Dermis blood vessel endothelial cell (primary cell): ENCODE data around the gene NXPH3. TPM values are rescaled to one million over a fixed set of nuclear protein-coding genes. Genes with fewer than 3 reads are reported as not detected.
A peak's percentile ranks its signal among the peaks of the same experiment; 100 is the strongest.

Source experiments
- DNase-seq: peaks from one replicate; pipeline ENCODE4 v3.0.0; 2010
- total RNA-seq: library from RNA; depleted of rRNA; stranded (reverse); fragments of >200 nt; gene quantifications from 2 replicates; pipeline ENCODE4 v1.2.3, GENCODE V29; 2014

The NXPH3 gene
- total RNA-seq, 1 donor from 2014 or later: 3.9 TPM

DNA sequence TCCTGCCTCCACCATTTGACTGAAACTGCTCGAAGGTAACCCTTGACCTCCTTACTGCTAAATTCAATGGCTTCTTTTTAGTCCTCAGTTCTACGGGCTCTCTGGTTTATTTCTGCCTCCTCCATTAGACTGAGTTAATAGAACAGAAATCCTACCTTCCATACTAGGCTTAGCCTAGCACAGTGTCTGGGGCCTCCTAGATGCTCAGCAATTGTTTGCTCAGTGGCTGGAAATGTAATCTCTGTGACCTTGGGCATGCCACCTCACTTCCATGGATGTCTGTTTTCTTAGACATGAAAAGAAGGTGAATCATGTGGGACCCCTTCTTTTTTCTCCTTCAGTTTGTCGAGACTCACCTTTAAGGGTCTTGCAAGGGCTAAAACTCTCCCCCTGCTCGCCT lies 19.7 kb downstream of the NXPH3 start:
- no peak for DNase-seq

DNA sequence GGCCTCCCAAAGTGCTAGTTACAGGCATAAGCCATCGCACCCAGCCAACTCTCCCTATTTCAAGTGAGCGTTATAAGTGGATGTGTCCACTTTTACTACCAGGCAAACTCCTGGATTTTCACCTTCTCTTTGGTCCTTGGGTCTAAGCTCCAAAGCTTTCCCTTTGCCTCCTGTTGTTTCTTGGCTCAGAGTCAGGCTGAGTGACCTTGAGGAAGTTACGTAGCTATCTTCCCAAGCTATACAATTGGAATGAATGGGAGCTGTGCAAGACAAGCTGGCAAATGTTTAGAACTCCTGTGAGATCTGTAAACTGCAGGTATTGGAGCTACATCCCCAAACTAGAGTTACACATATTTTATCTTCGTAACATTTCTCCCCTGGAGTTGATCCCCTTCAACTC lies 20.3 kb downstream of the NXPH3 start:
- DNase-seq: peak; percentile 74

DNA sequence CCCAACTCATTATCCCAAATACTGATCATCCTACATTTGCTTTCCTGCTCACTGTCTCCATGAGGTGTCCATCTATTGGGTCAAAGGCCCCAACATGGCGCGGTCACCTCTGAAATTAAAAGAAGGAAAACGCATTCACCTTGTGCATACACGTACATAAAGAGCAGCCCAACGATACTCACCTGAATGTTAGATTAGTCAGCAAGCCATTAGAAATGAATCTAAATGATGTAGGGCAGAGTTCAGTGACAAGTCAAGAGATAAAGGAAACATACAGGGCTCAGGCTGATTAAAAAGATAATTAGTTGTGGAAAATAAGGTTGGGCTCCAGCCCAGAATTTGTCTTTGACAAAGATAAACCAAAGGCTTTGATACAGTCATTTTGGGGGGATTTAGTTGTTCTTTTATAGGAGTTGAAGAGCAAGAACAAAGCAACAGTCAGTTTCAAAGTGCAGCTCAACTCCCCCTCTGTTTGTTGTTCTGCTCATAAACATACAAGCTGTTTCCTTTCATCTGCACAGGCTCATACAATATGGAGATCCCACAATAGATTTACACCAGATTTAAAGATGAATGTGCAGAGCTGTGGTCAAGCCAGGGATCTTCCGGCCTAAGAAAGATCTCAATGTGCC lies 21.1 kb downstream of the NXPH3 start:
- peak; percentile 39 for DNase-seq

DNA sequence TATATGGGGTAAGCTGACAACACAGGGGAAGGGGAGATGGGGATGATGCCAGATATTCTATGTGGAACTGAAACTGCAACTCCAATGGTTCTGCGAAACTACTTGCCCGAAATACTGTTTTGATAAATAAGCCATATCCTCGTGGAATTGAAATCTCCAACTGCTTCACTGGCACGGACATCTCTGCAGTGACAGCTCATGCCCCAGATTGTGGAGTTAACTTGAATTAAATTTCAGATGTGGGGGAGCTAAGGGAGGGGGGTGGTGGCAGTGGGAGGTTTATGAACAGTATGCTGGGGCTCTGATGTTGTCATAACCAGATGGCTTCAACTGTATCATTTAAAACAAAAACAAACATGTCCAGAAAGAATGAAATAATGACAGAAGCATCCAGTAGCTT lies 21.8 kb downstream of the NXPH3 start:
- no peak for DNase-seq

DNA sequence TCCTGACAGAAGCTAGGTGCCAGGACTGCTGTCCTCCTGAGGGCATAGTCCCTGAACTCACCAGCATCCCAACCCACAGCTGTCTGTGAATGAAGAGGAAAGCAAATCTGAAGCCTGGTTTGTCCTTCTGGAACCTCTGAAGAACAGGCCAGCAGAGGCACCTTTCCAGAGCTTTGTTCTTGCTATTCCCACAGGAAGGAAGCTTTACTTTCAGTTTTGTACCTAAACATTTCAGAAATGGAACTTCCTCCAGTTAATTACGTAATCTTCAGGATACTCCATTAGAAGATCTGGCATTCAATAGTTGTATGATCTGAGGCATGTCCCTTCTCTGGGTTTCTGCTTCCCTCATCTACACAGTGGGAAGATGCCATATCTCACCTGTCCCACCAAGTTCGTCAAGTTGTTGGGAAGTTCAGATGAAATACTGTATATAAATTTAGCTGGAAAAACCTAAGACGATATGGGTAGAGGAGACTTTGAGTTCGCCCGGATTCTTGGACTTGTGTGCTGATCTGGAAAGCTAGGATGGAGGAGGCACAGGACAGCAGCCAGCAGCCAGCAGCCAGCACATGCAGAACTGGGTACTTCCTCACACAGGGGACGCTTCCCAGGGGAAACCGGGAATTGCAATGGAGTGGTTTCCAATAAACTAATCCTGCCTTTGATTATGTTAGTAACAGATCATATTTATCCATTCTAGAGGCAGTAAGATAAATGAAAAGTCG lies 22.4 kb downstream of the NXPH3 start:
- peak; percentile 71 for DNase-seq

DNA sequence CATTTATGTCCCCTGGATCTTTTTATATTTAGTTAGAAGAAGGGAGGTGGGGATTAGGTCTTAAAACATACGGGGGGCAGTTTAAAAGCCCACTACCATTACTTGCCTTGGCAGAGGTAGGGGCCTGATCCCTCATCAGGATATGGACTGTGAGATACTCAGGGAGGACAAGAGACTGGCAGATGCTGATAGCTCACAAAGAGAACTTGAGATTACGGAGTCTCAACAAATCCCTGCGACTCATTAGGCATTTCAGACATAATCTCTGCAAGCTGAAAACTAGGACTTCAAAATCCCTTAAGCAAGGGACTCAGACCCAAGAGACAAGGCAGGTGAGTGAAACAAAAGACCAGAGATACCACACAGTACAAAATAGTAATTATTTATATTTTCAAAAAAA lies 23.2 kb downstream of the NXPH3 start:
- no peak for DNase-seq

DNA sequence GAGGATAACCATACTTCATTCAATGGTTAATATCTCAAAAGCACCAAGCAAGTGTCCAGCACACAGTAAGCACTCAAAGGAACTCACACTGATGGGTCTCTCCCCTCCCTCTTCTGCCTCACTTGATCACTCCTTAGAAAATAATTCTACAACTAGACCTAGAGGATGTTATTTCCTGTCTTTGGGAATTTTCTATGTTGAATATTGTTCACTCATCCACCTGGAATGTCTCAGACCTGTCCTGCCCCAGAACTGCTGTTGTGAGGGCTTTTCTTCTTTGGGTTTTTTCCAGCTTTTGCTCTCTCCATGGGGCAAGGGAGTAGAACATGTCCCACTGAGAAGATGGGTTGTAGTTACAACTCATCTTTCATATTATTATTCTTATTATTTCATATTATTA lies 25.3 kb downstream of the NXPH3 start:
- no peak for DNase-seq

DNA sequence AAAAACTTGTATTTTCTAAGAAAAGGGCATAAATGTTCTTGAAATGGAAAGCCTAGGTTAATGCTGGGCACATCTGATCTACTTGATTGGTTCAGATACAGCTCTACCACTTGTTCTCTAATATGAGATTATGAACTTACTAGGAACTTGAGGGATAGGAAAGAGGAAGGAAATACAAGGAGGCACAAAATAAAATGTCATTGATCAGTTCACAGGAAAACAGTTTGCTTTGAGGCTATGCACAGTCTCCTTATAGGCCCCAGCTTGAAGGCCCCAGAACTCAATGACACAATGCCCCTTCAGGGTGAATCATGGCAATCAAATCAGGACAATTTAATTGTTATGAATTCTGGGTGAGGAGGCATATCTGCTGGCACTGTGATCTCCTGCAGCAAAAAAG lies 27.1 kb downstream of the NXPH3 start:
- DNase-seq: peak; percentile 18

DNA sequence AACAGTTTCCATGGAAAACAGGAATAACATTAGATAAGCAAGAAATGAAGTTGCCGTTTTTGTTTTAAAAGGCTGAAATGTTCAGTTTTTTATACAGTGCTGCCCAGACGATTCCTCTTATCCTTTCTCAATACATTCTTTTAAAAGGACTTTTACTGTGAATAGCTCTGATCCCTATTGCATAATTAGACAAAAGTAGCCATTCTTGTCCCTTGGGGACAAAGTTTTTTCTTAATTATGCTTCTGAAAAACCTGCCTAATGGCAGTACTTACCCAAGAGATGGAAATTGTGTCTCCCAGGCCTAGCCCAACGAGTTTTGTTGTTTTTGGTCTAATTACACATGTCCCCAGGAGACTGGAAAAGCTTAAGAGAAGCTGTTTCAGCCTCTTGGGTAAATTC lies 27.6 kb downstream of the NXPH3 start:
- DNase-seq: no peak

DNA sequence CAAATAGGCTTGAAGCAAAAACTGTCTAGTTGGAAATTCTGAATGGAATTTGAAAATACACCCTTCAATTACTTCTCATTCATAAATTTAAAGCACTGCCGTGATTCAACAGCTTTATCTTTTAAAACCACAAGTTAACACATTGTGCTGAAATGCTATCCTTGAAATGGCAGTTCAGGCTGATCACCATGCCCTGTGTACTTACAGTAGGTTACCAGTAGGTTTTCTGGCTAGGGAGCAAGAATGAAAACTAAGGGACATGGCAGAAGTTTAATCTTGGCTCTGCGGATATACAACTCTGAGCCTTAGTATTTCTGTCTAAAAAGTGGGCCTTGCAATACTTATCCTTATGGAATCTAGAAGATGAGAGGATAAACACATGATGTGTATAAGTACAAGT lies 28.0 kb downstream of the NXPH3 start:
- DNase-seq: no peak

DNA sequence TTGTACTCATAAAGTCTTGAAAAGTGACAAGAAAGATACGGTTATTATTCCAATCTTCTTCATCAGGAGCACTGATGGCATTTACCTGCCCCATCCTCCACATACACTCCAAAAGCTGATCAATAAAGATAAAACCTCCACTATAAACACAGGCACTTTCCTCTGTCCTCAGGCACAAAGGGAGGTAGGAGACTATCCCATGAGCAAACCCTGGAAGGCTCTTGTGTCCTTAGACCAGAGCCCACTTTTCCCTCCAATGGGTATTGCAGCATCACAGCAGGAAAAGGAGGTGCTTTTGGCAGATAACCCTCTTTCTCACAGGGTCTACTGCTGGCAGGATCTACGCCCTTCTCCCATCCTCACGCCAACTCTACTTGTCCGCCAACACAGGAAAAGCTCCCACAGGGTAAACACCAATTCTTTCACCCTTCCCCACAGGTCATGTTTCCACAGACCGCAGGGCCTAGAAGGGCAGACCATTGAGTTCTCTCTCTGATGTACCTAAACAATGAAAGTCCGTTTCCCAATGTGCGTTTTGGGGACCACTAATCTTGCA lies 28.7 kb downstream of the NXPH3 start:
- DNase-seq: no peak

DNA sequence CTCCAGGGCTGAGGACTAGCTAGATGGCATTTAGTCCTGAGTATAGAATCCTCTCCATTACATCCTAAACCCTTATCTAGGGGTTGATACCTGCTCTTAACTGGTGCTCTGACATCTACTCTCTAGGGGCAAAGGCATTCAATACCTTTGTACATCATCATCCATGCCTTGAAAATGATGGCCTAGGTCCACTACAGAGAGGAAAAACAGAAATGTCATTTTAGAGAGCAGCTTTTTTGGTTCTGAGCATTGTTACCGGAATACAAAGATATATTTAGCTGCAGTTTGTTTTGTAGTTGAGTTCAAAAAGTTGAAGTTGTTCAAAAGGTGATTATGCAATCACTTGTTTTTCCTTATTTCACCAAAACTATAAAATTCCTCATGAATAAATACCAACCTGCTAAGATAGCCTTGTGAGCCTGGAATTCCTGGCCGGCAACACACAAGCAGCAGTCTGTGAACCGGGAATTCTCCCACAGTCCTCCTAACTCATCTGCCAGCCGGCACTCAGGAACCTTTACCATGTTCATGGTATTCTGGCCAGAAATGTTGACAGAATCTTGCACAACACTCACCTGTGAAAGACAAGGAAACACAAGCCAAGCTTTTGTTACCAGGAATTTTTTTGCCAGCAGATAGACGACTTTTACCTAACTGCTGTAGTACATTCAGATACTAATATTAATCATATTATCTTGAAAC lies 35.4 kb downstream of the NXPH3 start:
- no peak for DNase-seq

DNA sequence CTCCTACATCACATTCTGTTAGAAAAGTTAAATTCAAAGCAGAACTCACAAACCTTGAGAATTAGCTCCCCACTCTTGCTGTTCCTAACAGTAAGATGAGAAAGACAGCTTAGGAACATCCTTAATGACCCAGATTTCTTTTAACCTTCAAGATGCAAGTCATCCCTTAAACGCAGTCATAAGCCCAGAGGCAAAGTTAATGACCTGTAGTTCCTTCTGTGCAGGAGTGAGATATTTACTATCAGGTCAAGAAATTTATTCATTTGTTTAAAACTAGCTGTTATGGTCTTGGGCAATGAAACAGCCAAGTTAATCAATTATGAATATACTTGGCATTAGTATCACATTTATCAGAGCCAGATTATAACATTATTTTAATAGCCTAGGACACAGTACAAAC lies 37.1 kb downstream of the NXPH3 start:
- no peak for DNase-seq

DNA sequence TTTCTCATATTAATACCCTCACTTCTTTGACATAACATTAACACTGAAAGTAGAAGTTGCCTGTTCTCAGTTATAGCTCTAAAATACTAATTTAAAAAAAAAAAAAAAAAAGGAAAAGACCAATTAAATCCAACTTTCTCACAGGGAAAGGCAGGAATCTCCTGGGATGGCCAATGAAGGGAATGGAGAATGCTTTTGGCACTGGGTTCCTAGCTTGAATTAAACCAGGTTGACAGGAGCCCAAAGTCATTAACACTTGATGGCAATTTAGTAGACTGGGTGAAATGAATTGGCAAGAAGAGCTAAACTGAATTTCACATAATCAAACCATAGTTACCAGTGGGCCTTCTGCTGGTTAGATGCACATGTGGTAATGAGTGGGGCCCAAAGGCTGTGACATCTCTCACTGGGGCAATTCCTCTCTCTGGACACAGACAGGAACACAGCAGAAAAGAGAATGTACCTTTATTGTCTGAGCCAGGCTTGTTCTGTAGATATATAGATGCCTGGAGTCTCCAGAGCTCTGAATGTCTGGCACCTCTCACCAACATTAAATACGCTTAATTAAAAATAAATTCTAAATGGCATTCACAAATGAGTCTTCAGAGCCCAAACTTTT lies 37.6 kb downstream of the NXPH3 start:
- no peak for DNase-seq

DNA sequence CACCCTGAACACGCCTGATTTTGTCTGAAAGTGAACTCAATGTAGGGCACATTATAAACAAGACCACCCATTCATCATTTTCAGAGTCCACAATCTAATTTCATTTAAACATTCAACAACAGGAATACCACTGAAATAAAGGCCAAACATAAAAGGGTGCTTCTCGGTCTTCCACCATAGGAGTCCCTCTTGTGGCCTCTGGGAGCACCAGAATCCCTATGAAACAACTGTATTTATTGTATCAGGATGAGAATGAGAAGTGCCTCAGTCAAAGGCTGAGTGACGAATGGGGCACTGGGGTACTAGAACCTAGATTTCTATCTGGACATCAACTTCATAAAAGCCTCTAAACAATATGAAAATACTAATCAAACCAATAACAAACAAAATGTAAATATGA lies 40.4 kb downstream of the NXPH3 start:
- DNase-seq: peak; percentile 34

DNA sequence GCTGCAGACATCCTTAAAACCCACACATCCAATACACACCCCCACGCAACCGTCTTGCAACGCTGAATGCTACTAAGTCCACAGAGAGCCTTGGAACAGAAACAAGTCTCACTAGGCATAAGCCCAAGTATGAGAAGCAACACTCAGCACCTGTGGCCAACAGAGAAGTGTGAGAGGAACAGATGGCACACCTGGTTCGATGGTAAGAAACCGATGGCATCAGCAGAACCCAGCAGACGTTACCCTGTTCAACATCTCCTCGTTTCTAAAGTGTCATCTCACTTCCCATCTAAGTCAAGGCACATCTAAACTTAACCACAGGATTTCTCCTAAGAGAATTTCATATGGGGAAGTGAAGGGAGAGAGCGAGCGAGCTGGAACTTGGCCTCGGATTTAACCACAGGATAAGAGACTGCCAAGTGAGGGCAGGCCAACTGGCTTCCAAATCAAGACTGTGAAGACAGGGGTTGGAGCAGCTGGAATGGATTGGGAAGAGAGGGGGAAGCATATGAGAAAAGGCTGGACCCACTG lies 41.0 kb downstream of the NXPH3 start:
- DNase-seq: no peak

DNA sequence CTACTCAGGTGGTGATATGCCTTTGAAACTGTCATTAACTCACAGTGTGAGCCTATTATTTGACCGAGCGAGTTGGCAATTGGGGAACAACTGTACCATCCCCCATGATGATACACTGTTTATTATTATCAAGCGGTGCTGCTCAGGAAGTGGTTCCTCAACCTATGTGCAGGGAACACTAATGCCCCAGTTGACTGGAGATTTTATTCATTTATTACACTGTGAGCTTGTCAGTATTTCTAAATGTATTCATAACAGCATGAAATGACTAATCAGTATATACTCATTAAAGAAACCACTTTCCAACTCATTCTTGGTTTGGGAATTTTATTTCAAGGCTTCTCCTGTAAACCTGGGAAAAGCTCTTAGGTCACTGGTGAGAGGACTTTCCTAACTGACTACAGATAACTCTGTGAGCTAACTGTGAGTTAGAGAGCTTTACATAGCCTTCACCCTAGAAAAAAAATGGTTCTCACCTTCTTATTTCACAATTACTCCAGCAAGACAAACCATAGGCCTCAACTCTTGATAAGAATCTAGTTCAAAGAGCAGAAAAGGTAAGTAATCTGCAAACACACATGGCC lies 42.4 kb downstream of the NXPH3 start:
- peak; percentile 50 for DNase-seq

DNA sequence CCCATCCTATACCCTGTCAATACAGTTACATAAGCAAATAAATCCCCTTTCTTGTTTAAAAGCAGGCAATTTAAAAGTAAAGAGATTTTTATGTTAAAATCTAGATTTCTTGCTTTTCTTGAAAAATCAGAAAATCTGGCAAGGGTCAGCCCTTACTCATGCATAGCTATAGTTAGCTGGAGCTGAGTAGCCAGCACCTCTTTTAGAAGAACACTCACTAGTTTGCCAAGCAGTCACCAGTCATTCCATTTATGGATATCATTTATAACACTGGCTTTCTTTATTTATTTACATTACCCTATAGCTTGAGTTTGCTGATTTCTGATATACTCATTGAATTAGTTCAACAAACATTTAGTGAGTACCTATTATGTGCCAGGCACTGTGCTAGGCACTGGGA lies 45.7 kb downstream of the NXPH3 start:
- no peak for DNase-seq

DNA sequence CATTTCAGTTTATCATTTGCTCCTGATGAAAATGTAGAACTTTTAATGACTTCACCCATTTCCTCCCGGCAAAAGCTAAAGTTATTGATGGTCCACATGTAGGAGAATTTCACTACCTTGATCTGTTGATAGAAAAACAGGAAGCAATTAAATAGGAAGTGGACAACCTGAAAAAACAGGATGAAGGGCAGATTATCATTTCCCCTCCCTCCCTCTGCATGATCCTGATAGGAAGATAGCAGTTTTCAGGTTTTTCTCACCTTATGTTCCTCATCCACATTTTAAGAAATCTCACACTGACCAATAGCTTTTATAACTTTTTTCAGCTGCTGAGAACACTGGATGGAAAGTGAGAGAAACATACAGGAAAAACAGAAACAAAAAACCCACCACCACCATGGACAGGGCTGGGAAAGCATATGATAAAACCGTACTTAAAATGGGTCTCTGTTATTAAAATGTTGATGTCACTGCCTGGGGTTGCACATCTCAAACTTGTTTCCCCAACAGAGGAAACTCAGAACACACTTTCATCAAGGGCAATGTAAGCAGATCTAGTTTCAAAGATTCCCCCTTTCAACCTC lies 46.4 kb downstream of the NXPH3 start:
- peak; percentile 42 for DNase-seq

DNA sequence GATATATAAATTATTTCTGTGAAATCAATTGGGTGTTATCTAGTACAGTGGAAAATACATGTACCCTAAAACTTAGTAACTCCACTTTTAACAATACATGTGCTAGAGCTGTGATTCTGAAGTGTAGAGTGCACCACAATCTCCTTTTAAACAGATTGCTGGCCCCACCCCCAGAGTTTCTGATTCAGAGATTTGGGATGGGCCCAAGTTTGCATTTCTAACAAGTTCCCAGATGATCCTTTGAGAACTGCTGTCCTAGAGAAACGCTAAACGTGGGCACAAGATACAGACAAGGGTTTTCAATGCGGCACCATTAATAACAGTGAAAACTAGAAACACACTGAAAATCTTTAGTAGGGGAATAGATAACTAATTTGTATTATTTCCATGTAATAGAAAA lies 49.2 kb downstream of the NXPH3 start:
- no peak for DNase-seq

DNA sequence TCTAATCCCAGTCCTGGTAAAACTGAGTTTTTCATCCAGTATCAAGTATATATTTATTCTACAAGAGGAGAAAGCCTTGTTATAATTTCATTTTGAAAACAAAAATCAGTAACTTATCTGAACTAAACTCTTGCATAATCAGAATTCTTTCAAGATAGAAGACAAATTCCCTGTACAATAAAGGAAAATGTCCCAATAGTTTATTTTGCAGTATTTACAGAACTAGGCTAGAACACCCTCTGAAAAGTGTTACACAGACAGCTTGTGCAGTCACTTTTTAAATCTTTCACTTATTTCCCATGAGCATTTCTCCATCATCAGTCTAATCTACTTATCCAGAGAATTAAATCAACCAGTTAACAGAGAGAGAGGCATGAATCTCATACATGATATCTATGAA lies 53.8 kb downstream of the NXPH3 start:
- DNase-seq: no peak
